Right ventricle myocardium superior (tissue), 1 donor: ENCODE data around the gene ZNF202. TPM values are rescaled to one million over a fixed set of nuclear protein-coding genes. Genes with fewer than 3 reads are reported as not detected.
A peak's percentile ranks its signal among the peaks of the same experiment; 100 is the strongest.
"Not testable (repeated sequence)": the region's sequence is repeated elsewhere in the genome, so short reads cannot be mapped to it uniquely, and the experiment has no call there.

Experiments used
- ATAC-seq: fragments of 200-7000 bp; cut with Tn5 transposase; one replicate; pipeline ENCODE4 v1.9.1; 2020; ENCODE audit warnings: mild to moderate bottlenecking; ENCODE audit not compliant: poor library complexity
- DNase-seq: peaks from one replicate; pipeline ENCODE4 v3.0.0-alpha.2; 2020
- intact Hi-C: fragments of 100-400 bp; cut with DNase I; formaldehyde crosslinking; loops from one replicate; pipeline ENCODE4 v1.11.2; 2022
- total RNA-seq: library from RNA; stranded (reverse); fragmentation: NEBNext Ultra II Directional; extraction: Animal tissue kit (Norgen Biotek cat#: 25700); gene quantifications from one replicate; pipeline ENCODE4 v1.2.1, GENCODE V29; 2021
- donor health status: DM: no; HTN: yes; CAD: no; lungs with severe emphysema.

ZNF202 gene
- total RNA-seq, 1 donor from 2014 or later = 4.4 TPM

DNA sequence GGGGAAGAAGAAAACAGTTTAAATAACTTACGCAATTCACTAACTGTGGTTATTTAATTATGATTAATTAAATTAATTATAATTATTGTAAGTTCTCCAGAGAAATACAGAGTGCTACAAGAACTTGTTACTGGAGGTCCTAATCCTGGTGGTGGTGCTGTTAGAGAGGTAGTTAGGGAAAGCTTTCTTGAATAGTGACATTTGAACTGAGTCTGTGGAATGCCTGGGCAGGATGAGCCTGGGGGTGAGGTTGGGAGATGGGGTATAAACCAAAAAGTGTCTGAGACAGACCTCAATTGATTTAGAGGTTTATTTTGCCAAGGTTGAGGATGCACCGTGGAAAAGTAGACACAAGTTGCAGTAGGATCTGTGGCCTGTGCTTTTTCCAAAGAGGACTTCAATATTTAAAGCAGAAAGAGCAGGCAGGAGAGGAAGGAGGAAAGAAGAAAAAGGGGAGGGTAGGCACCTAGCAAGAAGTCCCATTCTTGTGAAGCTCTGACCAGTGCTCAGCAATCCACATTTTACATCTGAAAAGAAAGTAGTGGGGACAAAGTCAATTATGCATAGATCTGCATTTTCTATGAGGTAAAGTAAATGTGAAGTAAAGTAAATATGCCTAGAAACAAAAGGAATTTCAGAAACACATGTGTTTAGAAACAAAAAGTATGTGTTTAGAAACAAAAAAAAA lies 4.4 kb upstream of the ZNF202 start:
- intact Hi-C loops = no loop called here
- no peak for ATAC-seq
- no peak for DNase-seq

DNA sequence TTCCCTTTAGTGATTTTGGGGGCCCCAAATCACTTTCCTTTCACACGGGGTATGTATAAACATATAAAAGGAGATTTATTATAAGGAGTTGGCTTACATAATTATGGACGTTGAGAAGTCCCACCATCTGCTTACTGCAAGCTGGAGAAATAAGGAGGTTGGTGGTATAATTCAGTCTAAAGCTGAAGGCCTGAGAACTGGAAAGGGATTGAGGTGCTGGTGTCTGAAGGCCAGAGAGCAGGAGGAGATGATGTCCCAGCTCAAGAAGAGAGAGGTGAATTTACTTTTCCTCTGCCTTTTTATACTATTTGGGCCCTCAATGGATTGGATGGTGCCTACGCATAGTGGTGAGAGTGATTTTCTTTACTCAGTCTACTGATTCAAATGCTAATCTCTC lies 1.3 kb upstream of the ZNF202 start:
- ATAC-seq = no peak
- intact Hi-C loops = no loop called here
- no peak for DNase-seq

DNA sequence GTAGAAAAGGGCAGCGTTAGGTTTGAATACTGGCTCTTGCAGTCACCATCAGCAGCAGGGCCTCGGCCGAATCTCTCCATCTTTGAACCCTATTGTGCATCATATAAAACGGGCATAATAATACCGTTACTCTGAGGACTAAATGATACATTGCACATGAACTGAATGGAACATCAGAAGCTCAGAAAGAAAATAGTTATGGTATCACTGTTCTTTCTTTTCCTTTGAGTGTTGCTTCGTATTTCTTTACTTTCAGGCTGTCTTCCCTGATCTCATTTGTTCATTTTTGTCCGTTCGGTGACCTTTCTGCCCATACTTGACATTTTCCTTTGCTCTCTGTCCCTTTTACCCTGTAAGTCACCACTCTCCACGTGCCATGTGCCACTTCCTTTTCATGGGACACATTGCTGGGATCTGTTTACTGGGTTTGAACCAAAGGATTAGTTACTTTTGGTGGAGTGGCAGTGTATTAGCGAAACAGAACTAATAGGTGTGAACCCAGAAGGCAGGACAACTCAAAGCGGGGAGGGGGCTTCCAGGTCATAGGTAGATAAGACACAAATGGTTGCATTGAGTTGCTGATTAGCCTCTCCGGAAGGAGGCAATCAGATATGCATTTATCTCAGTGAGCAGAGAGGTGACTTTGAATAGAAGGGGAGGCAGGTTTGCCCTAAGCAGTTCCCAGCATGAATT lies 717 bp upstream of the ZNF202 start:
- intact Hi-C loops = no loop called here
- ATAC-seq (peak; percentile 25), DNase-seq (no peak)

DNA sequence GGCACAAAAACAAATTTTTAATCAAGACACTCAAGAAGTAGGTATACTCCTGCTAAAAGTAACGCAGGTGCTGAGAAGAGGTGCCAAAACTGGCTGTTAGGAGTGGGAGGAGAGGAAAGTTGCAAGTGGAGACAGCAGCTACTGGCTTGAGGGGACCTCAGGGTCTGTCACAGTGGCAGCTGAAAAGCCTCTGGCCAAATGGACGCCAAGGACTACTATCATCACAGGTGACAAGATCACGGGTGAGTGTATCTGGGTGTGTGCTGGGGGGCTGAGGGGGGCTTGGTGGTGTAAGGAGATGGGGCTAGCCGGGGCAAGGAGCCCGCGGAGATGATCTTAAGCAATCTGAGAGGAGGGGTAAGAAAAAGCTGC lies 687 bp downstream of the ZNF202 start:
- DNase-seq = no peak
- ATAC-seq = no peak
- intact Hi-C loops = no loop called here

DNA sequence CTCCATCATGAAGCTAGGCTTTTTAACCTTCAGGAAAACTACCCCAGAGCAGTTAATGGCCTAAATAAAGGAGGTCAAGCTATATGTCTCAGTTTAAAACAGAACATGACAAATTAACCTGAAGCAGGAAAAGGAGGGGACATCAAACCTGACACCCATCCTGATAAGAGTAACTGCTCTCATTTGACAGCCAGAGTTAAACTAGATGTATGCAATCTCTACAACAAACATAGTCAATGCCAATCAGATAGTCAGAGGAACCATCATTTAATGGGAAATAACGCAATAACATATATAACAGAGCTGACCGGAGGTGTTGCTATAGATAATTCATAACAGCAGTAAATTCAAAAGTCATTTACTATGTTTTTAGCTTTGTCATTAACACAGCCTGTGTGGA lies 3.1 kb downstream of the ZNF202 start:
- DNase-seq = no peak
- ATAC-seq = no peak
- intact Hi-C loops = no loop called here

DNA sequence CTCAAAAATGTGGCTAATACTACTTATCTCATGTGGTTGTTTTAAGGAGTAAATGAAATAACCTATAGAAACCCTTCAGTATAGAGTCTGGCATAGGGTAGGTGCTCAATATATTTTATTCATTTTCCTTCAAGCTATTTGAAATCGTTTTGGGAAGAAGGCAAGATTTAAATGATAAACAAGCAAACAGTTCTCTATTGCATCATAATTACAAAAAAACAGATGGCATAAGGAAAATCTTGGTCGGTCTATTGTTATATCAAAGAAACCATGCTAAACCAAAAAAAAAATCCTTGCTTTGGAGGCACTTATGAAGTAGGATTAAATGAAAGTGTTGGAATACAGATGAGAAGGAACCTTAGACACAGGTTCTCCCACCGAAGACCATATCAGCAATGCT lies 4.7 kb downstream of the ZNF202 start:
- DNase-seq = no peak
- intact Hi-C loops = no loop called here
- no peak for ATAC-seq

DNA sequence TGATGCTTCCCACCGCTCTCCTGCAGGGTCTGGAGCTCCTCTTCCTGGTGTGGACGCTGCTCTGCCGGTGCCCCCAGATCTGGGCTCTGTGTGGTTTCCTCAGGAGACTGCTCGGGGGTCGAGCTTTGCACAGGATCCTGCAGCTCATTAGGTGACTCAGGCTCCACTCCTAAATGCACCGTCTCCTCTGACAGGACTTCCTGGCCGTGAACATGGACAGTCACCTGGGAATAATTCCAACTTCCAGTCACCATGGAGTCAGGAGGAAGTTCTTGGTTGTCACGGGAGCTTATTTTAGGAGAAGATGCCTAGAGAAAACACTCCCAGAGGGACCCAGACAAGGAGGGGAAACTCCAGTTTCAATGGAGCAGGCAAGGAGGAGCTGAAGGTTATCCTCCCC lies 11.9 kb downstream of the ZNF202 start:
- no peak for DNase-seq

DNA sequence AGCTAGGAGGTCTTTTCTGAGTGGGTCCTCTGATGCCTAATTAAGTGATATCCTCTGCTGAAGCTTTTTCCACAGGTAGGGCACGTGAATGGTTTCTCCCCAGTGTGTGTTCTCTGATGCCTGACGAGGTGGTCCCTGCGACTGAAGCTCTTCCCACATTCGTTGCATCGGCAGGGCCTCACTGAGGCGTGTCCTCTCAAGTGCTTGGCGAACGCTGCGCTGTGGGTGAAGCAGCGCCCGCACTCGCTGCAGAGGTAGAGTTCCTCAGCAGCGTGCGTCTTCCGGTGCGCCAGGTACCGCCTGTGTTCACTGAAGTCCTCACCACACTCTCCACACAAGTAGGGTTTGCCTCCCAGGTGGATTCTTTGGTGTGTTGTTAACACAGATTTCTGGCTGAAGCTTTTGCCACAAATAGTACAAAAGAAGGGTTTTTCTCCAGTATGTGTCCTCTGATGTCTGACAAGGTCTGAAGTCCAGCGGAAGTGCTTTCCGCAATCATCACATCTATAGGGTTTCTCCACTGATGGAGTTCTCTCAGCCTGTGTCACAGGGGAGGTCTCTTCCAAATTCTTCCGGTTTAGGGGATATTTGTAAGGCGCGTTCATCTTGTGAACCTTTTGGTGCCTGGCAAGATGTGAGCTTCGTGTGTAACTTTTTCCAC lies 15.3 kb downstream of the ZNF202 start:
- ATAC-seq = no peak
- DNase-seq = no peak
- intact Hi-C loops = no loop called here

More for the DNA sequence above, 11.9 kb downstream of the ZNF202 start:
- intact Hi-C loops = no loop called here
- no peak for ATAC-seq

DNA sequence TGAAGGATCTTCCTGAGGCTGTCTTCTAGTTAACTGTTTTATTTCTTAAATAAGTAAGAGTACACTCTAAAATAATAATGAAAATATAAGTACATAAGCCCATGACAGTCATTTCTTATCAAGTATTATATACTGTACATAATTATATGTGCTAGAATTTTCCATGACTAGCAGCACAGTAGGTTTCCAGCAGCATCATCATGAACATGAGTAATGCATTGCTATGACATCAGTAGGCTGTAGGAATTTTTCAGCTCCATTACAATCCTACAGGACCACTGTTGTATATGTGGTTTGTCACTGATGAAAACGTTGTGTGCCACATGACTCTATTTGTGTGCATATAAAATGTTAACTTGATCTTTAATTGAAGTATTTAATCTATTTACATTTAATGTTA lies 22.0 kb downstream of the ZNF202 start:
- ATAC-seq (no peak), DNase-seq (no peak)
- intact Hi-C loops = no loop called here

DNA sequence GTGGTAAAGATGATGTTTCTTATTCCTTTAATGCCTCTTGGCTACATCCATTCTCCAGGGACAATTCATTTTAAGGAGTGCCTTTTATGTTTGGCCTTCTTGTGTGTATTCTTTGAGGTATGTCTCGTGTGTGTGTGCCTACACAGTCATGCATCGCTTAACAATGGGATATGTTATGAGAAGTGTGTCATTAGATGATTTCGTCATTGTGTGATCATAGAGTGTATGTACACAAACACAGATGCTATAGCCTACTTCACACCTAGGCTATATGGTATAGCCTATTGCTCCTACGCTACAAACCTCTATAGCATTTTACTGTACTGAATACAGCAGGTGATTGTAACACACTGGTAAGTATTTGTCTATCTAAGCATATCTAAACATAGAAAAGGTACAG lies 23.0 kb downstream of the ZNF202 start:
- no peak for ATAC-seq
- intact Hi-C loops = no loop called here
- no peak for DNase-seq

DNA sequence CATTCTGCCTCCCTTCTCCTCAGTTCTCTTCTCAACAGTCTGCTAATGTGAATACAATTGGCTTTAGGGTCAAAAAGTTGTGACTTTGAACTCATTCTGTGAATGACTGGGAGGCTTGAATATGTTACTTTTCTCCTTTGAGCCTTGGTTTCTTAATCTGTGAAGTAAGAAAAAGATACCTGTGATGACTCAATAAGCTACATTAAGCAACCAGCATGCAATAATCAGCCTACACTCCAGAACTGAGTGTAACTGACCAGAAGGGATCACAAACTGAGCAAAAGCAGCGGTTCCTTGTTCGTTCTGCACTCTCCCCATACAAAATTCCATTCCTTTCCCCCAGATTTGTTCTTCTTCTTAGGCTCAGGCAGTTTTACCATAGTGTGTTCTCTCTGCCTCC lies 23.4 kb downstream of the ZNF202 start:
- DNase-seq (no peak), ATAC-seq (no peak)
- intact Hi-C loops = no loop called here

DNA sequence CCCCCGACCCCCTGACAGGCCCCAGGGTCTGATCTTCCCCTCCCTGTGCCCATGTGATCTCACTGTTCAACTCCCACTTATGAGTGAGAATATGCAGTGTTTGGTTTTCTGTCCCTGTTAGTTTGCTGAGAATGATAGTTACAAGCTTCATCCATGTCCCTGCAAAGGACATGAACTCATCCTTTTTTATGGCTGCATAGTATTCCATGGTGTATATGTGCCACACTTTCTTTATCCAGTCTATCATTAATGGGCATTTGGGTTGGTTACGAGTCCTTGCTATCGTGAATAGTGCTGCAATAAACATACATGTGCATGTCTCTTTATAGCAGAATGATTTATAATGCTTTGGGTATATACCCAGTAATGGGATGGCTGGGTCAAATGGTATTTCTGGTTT lies 28.8 kb downstream of the ZNF202 start:
- intact Hi-C loops, ATAC-seq, DNase-seq: not testable (repeated sequence)

DNA sequence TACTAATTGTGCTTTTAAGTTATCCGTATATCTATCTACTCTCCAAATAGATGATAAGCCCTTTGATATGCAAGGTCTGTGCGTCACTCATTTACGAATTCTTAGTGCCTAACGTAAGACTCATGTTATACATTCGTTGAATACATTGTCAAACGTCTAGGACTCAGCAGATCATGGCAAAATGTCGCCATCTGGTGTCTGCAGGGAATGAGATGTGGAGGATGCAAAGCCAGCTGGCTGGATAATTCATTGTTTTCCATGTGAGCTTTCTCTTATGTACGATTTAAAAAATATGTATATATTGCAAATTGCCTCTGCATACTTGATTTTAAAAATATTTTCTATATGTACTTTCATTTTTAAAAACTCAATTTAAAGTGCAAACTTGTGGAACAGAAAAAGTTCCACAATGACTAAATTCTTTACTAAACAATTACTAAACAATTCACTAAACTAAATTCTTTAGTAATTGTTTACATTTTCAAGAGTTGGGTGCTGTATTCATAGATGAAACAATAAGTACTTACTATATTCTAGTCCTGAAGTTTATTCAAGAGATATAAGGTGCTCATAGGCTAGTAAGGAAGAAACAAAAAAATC lies 33.8 kb downstream of the ZNF202 start:
- DNase-seq (peak; percentile 39), ATAC-seq (peak; percentile 71)
- intact Hi-C loops = loop anchor here (2.0 to 10.0 kb wide), 3 partner anchors 65 to 193 kb away; no protein-coding TSS in a partner anchor

DNA sequence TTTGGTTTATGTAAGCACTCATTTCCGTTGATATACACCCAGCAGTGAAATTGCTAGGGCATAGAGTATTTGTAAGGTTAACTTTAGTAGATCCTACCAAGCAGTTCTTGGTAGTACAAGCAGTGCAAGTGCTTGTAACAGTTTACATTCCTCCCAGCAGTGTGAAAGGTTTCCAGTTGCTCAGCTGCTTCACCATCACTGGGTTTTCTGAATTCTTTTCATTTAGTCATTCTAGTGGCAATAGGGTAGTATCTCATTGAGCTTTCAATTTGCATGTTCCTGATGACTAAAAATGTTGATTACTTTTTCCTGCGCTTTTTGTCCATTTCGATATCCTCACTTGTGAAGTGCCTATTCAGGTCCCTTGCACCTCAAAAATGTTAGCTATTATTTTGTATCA lies 34.3 kb downstream of the ZNF202 start:
- ATAC-seq = no peak
- intact Hi-C loops = loop anchor here (2.0 to 10.0 kb wide), 3 partner anchors 65 to 192 kb away; no protein-coding TSS in a partner anchor
- DNase-seq = no peak

DNA sequence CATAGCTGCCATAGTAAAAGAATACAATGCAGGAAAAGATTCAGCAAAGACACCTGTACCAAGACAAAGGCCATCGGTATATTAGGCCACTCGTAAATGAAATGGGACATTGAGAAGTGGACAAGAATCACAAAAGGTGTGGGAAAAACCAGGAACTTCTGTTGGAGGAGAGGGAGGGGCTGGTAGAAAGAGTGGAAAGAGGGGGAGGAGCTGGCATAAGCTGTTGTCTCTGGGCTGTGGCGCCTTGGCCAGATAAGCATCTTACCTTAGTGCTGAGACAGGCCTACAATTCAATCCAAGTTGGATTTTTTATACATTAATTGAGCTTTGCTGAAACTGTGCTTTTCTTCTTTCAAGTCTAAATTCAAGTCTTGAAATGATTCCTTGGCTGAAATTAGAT lies 37.1 kb downstream of the ZNF202 start:
- DNase-seq (no peak), ATAC-seq (no peak)
- intact Hi-C loops = loop anchor here (10.0 kb wide), 1 partner anchor 190 kb away; no protein-coding TSS in a partner anchor

DNA sequence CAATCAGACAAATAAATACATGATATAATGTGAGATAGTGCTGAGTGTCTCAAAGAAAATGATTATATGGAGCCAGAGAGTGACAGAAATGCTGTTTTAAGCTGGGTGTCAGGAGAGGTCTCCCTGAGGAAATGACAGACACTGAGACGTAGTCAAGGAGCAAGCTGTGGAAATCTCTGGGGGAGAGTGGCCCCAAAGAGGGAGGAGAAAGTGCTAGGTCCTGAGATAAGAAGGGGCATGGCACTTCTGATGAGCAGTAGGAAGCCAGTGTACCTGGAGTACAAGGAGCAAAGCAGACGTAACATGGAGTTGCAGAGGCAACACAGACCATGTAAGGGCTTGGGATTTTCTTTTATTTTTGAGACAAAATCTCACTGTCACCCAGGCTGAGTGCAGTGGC lies 38.8 kb downstream of the ZNF202 start:
- DNase-seq (no peak), ATAC-seq (no peak)
- intact Hi-C loops = loop anchor here (10.0 kb wide), 1 partner anchor 188 kb away; no protein-coding TSS in a partner anchor

DNA sequence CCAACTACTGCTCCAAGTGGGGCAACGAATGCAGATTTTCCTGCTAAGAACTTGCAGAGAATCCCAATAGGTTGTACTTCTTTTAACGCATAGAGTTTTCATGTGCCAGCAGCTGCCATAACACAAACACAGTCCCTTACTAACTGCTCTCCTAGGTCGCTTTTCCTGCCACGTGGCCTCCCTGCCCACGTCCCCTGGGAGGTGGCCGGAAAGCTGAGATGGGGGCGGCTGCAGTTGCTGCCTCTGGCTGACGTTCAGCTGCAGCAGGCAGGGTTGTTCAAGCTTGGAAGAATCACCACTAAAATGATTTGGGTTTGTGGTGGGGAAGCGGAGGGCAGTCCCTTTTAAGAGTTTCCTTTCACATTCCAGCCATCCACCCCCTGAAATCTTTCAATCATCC lies 39.3 kb downstream of the ZNF202 start:
- intact Hi-C loops = loop anchor here (10.0 kb wide), 1 partner anchor 187 kb away; no protein-coding TSS in a partner anchor
- no peak for ATAC-seq
- DNase-seq = no peak

DNA sequence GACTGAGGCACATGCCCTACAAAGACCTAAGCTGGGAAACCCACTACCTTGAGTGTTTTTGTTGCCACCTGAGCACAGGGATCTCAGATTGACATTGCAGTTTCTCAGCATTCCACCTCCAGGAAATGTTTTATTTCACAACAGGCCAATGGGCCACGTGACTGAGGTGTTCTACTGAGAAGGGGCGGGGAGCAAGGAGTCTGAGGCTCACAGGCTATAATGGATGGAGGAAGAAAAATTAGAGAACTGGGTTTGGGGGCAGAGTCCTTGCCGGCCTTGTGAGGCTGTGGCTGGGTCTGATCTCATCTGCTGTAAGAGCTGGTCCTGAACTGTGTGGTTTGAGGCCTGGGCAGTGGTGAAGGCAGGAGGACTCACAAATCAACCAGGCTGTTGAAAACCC lies 40.7 kb downstream of the ZNF202 start:
- no peak for DNase-seq
- intact Hi-C loops = loop anchor here (10.0 kb wide), 1 partner anchor 186 kb away; no protein-coding TSS in a partner anchor
- ATAC-seq = no peak

DNA sequence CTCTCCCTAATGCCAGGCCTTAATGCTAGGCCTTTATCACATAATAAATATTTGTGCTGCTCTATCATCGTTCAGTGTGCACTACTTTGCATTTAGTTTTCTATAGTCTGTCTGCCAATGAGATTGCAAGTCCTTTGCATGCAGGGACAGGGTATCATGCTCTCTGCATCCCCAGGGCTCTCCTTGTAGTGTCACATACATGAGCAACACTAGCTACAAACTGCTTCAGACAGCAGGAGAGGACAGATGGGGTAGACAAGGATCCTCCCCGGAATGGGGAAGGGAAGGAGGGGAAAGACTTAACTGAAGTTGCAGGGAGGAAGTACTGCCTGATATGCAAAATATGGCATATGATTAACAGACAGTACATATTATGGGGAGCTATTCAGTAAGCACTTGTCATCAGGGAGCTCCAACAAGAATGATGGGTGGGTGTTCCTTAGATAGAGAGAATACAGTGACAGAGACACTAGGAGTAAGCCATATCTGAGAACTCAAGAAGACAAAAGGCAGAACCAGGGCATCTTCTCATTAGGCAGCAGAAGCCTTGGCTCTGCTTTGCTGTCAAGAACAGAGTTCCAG lies 42.8 kb downstream of the ZNF202 start:
- ATAC-seq (no peak), DNase-seq (no peak)
- intact Hi-C loops = no loop called here
